HEK293 (cell line): Measurements from ENCODE around the gene UGT1A4.

Experiments used
- CTCF ChIA-PET: fragments of 350-600 bp; formaldehyde crosslinking; extraction: SDS; loops from one replicate; lab custom pipeline; 2021; ENCODE audit warnings: antibody characterized with exemption; lab: Yijun Ruan, JAX
- POLR2A ChIA-PET: fragments of 300-600 bp; formaldehyde crosslinking; extraction: SDS; loops from one replicate; lab custom pipeline; 2020; ENCODE audit warnings: antibody characterized with exemption, inconsistent platforms; lab: Yijun Ruan, JAX
- H3K27ac ChIP-seq: fragments of 200-500 bp; sonication (Bioruptor generic); 2 replicates; pipeline ENCODE4 v1.5.1; 2014; ENCODE audit warnings: low read depth, low read length, control low read depth, inconsistent platforms; ENCODE audit errors: extremely low read depth
- H3K36me3 ChIP-seq, 2 experiments: fragments of 200-500 bp in 1 of 2; sonication (Bioruptor generic) in 1 of 2; 1 replicate in 1 of 2; 2 replicates in 1 of 2; pipeline ENCODE4 v1.5.1; 2014 to 2017; ENCODE audit warnings: inconsistent platforms in 2 of 2, low read length in 2 of 2; ENCODE audit not compliant: control insufficient read depth in 2 of 2, insufficient read depth in 1 of 2
- H3K4me1 ChIP-seq: fragments of 200-500 bp; sonication (Bioruptor generic); 2 replicates; pipeline ENCODE4 v1.5.1; 2014; ENCODE audit warnings: mild to moderate bottlenecking, low read length, inconsistent platforms; ENCODE audit not compliant: control insufficient read depth, insufficient read depth
- H3K4me3 ChIP-seq: 2 replicates; pipeline ENCODE4 v1.5.1; 2011; ENCODE audit warnings: low read depth, mild to moderate bottlenecking, control low read depth, low read length, moderate library complexity
- H3K9me3 ChIP-seq: fragments of 200-500 bp; sonication (Bioruptor generic); 2 replicates; pipeline ENCODE4 v1.5.1; 2014; ENCODE audit warnings: low read depth, low read length, inconsistent platforms; ENCODE audit not compliant: control insufficient read depth, insufficient read depth
- CTCF ChIP-seq: fragments of 450-650 bp; formaldehyde crosslinking; IDR thresholded peaks from 2 replicates; pipeline ENCODE4 v1.5.1; 2016; ENCODE audit warnings: missing biosample characterization, missing genetic modification characterization
- GLI2 ChIP-seq: fragments of 450-650 bp; formaldehyde crosslinking; IDR thresholded peaks from 2 replicates; pipeline ENCODE4; 2017; ENCODE audit warnings: missing biosample characterization, missing genetic modification characterization, low read depth, borderline replicate concordance
- HOXC10 ChIP-seq: sonication (generic); formaldehyde crosslinking; IDR thresholded peaks from 2 replicates; pipeline ENCODE4 v1.8.1; 2023; ENCODE audit warnings: mild to moderate bottlenecking, missing genetic modification reagents
- IKZF3 ChIP-seq: fragments of 450-650 bp; IDR thresholded peaks from 2 replicates; pipeline ENCODE4 v1.5.0; 2018; ENCODE audit warnings: missing biosample characterization, mild to moderate bottlenecking, missing genetic modification characterization, moderate library complexity
- OVOL3 ChIP-seq: fragments of 450-650 bp; formaldehyde crosslinking; IDR thresholded peaks from 2 replicates; pipeline ENCODE4 v1.5.1; 2016; ENCODE audit warnings: missing biosample characterization, missing genetic modification characterization
- PRDM6 ChIP-seq: fragments of 450-650 bp; formaldehyde crosslinking; IDR thresholded peaks from 2 replicates; pipeline ENCODE4 v1.5.1; 2017; ENCODE audit warnings: missing biosample characterization, missing genetic modification characterization
- REST ChIP-seq: fragments of 450-650 bp; formaldehyde crosslinking; IDR thresholded peaks from 2 replicates; pipeline ENCODE4 v1.5.1; 2016; ENCODE audit warnings: missing biosample characterization, missing genetic modification characterization
- ZBTB21 ChIP-seq: fragments of 450-650 bp; formaldehyde crosslinking; IDR thresholded peaks from 2 replicates; pipeline ENCODE4 v1.5.1; 2017; ENCODE audit warnings: missing biosample characterization, missing genetic modification characterization
- ZEB2 ChIP-seq: fragments of 450-650 bp; formaldehyde crosslinking; IDR thresholded peaks from 2 replicates; pipeline ENCODE4 v1.5.1; 2016; ENCODE audit warnings: missing biosample characterization, missing genetic modification characterization
- ZNF248 ChIP-seq: fragments of 450-650 bp; formaldehyde crosslinking; IDR thresholded peaks from 2 replicates; pipeline ENCODE4 v1.5.1; 2017; ENCODE audit warnings: missing biosample characterization, missing genetic modification characterization
- ZNF280C ChIP-seq: fragments of 450-650 bp; formaldehyde crosslinking; IDR thresholded peaks from 2 replicates; pipeline ENCODE4 v1.5.1; 2016; ENCODE audit warnings: missing biosample characterization, missing genetic modification characterization
- ZNF335 ChIP-seq: fragments of 450-650 bp; formaldehyde crosslinking; conservative IDR thresholded peaks from 2 replicates; pipeline ENCODE4 v1.5.1; 2016; ENCODE audit warnings: missing biosample characterization, missing genetic modification characterization
- ZNF394 ChIP-seq: fragments of 450-650 bp; formaldehyde crosslinking; IDR thresholded peaks from 2 replicates; pipeline ENCODE4 v1.5.1; 2016; ENCODE audit warnings: missing biosample characterization, missing genetic modification characterization, mild to moderate bottlenecking, moderate library complexity, borderline replicate concordance
- ZNF423 ChIP-seq: fragments of 450-650 bp; formaldehyde crosslinking; IDR thresholded peaks from 2 replicates; pipeline ENCODE4 v1.5.1; 2016; ENCODE audit warnings: missing biosample characterization, missing genetic modification characterization
- ZNF426 ChIP-seq: fragments of 450-650 bp; formaldehyde crosslinking; IDR thresholded peaks from 2 replicates; pipeline ENCODE4 v1.5.1; 2017; ENCODE audit warnings: missing biosample characterization, missing genetic modification characterization, mild to moderate bottlenecking, inconsistent platforms, moderate library complexity
- ZNF501 ChIP-seq: fragments of 450-650 bp; formaldehyde crosslinking; IDR thresholded peaks from 2 replicates; pipeline ENCODE4 v1.5.1; 2016; ENCODE audit warnings: missing biosample characterization, missing genetic modification characterization
- ZNF518A ChIP-seq: fragments of 450-650 bp; formaldehyde crosslinking; conservative IDR thresholded peaks from 2 replicates; pipeline ENCODE4 v1.5.1; 2016; ENCODE audit warnings: low read depth, missing biosample characterization, missing genetic modification characterization
- ZNF76 ChIP-seq: fragments of 450-650 bp; formaldehyde crosslinking; IDR thresholded peaks from 2 replicates; pipeline ENCODE4; 2016; ENCODE audit warnings: low read depth, missing biosample characterization, missing genetic modification characterization, borderline replicate concordance
- ZSCAN4 ChIP-seq: fragments of 450-650 bp; formaldehyde crosslinking; IDR thresholded peaks from 2 replicates; pipeline ENCODE4 v1.5.1; 2017; ENCODE audit warnings: missing biosample characterization, missing genetic modification characterization
- ZXDB ChIP-seq: fragments of 450-650 bp; formaldehyde crosslinking; IDR thresholded peaks from 2 replicates; pipeline ENCODE4 v1.5.1; 2016; ENCODE audit warnings: missing biosample characterization, missing genetic modification characterization

UGT1A4 gene

GRCh38 chr2:233713262-233713615 lies 5.3 kb upstream of the UGT1A4 start:
- H3K36me3 ChIP-seq = no peaks in the 10 kb centered on the region
- no peak overlapping the region for H3K27ac ChIP-seq
- H3K4me1 ChIP-seq = no peaks in the 10 kb centered on the region
- ChIA-PET CTCF (interaction anchor here (1.7 to 2.8 kb wide), 2 partner anchors 264 to 270 kb away, joined by 4 to 11 read pairs; no protein-coding TSS in a partner anchor), POLR2A (no interaction called here)
- TF ChIP-seq ZBTB21 (tag by site-specific recombination) (no peak), ZNF501 (tag by site-specific recombination) (no peak), CTCF (tag by site-specific recombination) (no peak), ZNF423 (no peak), OVOL3 (tag by site-specific recombination) (no peak), ZNF426 (tag by site-specific recombination) (no peak), IKZF3 (tag by site-specific recombination) (no peak), GLI2 (tag by site-specific recombination) (no peak), ZNF518A (tag by site-specific recombination) (no peak), ZNF76 (tag by site-specific recombination) (no peak), ZXDB (tag by site-specific recombination) (no peak), ZNF248 (tag by site-specific recombination) (no peak), ZNF280C (tag by site-specific recombination) (no peak), PRDM6 (tag by site-specific recombination) (no peak), ZSCAN4 (no peak), ZNF394 (tag by site-specific recombination) (no peak), REST (tag by site-specific recombination) (no peak), ZEB2 (tag by site-specific recombination) (no peak), HOXC10 (CRISPR knock-in tag) (no peak), ZNF335 (tag by site-specific recombination) (no peak)
- H3K9me3 ChIP-seq = no peaks in the 10 kb centered on the region
- H3K4me3 ChIP-seq = no peak overlapping the region
